ENCODE data around the gene MINK1. TPM values are rescaled to one million over a fixed set of nuclear protein-coding genes. Genes with fewer than 3 reads are reported as not detected.
"Not testable (repeated sequence)": the region's sequence is repeated elsewhere in the genome, so short reads cannot be mapped to it uniquely, and the experiment has no call there.

Gene MINK1
- total RNA-seq, 1 donor from 2014 or later: 20.5 TPM

GRCh38 chr17:4898927-4899326 lies 65.8 kb downstream of the MINK1 start:
- DNase-seq (ENCODE audit: low read depth in 2 of 2): no peak

GRCh38 chr17:4899341-4900230 lies 66.4 kb downstream of the MINK1 start, which contains the start of gene C17orf107:
Gene C17orf107 (plus strand): TSS chr17:4899536. CDS start chr17:4899763, 227 bp downstream.
- peak; percentile 27 to 88 for DNase-seq (ENCODE audit: low read depth in 2 of 2)

GRCh38 chr17:4900231-4901107 lies 67.3 kb downstream of the MINK1 start:
- peak; percentile 15 to 52 for DNase-seq (ENCODE audit: low read depth in 2 of 2)

- DNase-seq (ENCODE audit: low read depth in 2 of 2): no peak
Observed at GRCh38 chr17:4901108-4901647, 68.0 kb downstream of the MINK1 start.

GRCh38 chr17:4901648-4902344 lies 68.7 kb downstream of the MINK1 start:
- DNase-seq (ENCODE audit: low read depth in 2 of 2): peak; percentile 65 to 85

GRCh38 chr17:4902540-4902939 lies 69.4 kb downstream of the MINK1 start:
- DNase-seq (ENCODE audit: low read depth in 2 of 2): no peak

GRCh38 chr17:4903051-4903818 lies 70.1 kb downstream of the MINK1 start, which contains the start of gene CHRNE:
Gene CHRNE (minus strand): TSS chr17:4903098. CDS start chr17:4903063, 35 bp downstream.
- peak; percentile 76 to 87 for DNase-seq (ENCODE audit: low read depth in 2 of 2)

- DNase-seq (ENCODE audit: low read depth in 2 of 2): not testable (repeated sequence)
Observed at GRCh38 chr17:4906642-4907041, 73.5 kb downstream of the MINK1 start.

GRCh38 chr17:4908301-4908700 lies 75.2 kb downstream of the MINK1 start:
- DNase-seq (ENCODE audit: low read depth in 2 of 2): no peak

GRCh38 chr17:4908711-4909496 lies 75.8 kb downstream of the MINK1 start:
- DNase-seq (ENCODE audit: low read depth in 2 of 2): peak; percentile 87 to 94

GRCh38 chr17:4913994-4914393 lies 80.9 kb downstream of the MINK1 start:
- no peak for DNase-seq (ENCODE audit: low read depth in 2 of 2)

- not testable (repeated sequence) for DNase-seq (ENCODE audit: low read depth in 2 of 2)
Observed at GRCh38 chr17:4914551-4914950, 81.4 kb downstream of the MINK1 start.

- DNase-seq (ENCODE audit: low read depth in 2 of 2): no peak
Observed at GRCh38 chr17:4919511-4920047, 86.4 kb downstream of the MINK1 start.

- DNase-seq (ENCODE audit: low read depth in 2 of 2): no peak
Observed at GRCh38 chr17:4920351-4921048, 87.4 kb downstream of the MINK1 start.

- no peak for DNase-seq (ENCODE audit: low read depth in 2 of 2)
Observed at GRCh38 chr17:4921320-4921719, 88.2 kb downstream of the MINK1 start.

GRCh38 chr17:4926577-4927335 lies 93.6 kb downstream of the MINK1 start:
- not testable (repeated sequence) for DNase-seq (ENCODE audit: low read depth in 2 of 2)

GRCh38 chr17:4928881-4929280 lies 95.7 kb downstream of the MINK1 start:
- no peak for DNase-seq (ENCODE audit: low read depth in 2 of 2)

GRCh38 chr17:4931963-4932362 lies 98.8 kb downstream of the MINK1 start, which contains the start of gene GP1BA:
Gene GP1BA (plus strand): TSS chr17:4932277. CDS start chr17:4932605, 328 bp downstream.
- no peak for DNase-seq (ENCODE audit: low read depth in 2 of 2)
